DMS79 (cell line): ENCODE data around the gene SMU1.
"Not testable (repeated sequence)": the region's sequence is repeated elsewhere in the genome, so short reads cannot be mapped to it uniquely, and the experiment has no call there.

Experiments used
- DNase-seq: peaks from one replicate; lab custom pipeline; 2025; lab: John Stamatoyannopoulos, UW

The SMU1 gene

GRCh38 chr9:33013962-33014664, 62.4 kb downstream of the SMU1 start:
- DNase-seq, result no peak

- DNase-seq, result no peak
These were observed 64.0 kb downstream of the SMU1 start for GRCh38 chr9:33012328-33013069.

GRCh38 chr9:33011831-33012230, 64.6 kb downstream of the SMU1 start:
- no peak for DNase-seq

- DNase-seq, result no peak
These were observed 68.7 kb downstream of the SMU1 start for GRCh38 chr9:33007755-33008154.

- DNase-seq, result not testable (repeated sequence)
These were observed 71.1 kb downstream of the SMU1 start for GRCh38 chr9:33005335-33005734.

GRCh38 chr9:33000682-33001055, 75.8 kb downstream of the SMU1 start:
- peak; percentile 34 for DNase-seq

- DNase-seq, result peak; percentile 16
These were observed 83.8 kb downstream of the SMU1 start for GRCh38 chr9:32992595-32993238.

- DNase-seq, result no peak
These were observed 84.4 kb downstream of the SMU1 start for GRCh38 chr9:32991897-32992594.
